NCI-H1436 (cell line): ENCODE measurements around the gene RHBDL3.
"Not testable (repeated sequence)": the region's sequence is repeated elsewhere in the genome, so short reads cannot be mapped to it uniquely, and the experiment has no call there.

Source experiments
- DNase-seq: peaks from one replicate; lab custom pipeline; 2025; lab: John Stamatoyannopoulos, UW

RHBDL3 gene

GRCh38 chr17:32289471-32290070 is 23.9 kb downstream of the RHBDL3 start:
- DNase-seq = no peak

DNA sequence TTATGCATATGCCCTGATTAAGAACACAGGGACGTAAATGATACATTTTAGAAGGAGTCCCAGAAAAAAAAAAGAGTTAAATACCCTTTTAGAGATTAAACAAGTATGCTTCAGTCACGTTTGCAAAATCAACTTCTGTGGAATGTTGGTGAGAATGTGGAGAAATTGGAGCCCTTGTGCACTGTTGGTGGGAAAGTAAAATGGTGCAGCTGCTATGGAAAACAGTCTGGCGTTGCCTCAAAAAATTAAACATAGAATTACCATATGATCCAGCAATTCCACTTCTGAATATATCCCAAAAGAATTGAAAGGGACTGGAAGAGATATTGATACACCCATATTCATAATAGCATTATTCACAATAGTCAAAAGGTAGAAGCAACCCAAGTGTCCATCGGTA is 26.5 kb downstream of the RHBDL3 start:
- DNase-seq = no peak

GRCh38 chr17:32297424-32297823 is 31.8 kb downstream of the RHBDL3 start:
- no peak for DNase-seq

GRCh38 chr17:32297860-32298259 is 32.2 kb downstream of the RHBDL3 start:
- no peak for DNase-seq

DNA sequence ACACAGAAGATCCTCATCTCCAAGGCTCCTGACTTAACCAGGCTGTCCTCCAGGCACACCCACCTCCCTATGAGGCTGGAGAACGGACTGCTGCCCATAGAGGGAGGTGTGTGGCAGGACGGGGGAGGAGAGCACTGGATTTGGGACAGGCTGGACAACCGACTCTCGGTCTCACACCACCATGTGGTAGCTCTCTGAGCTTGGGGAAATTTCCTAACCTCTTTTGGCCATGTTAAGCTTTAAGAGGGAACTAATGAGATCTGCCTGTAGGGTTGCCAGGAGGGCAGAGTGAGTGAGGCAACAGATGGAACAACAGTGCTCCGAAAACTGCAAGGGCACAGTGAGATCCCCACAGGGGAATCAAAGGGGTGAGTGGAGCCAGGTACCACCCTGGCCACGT is 32.7 kb downstream of the RHBDL3 start:
- DNase-seq = no peak

GRCh38 chr17:32298721-32299579 is 33.3 kb downstream of the RHBDL3 start:
- peak; percentile 46 for DNase-seq

GRCh38 chr17:32299580-32300164 is 34.0 kb downstream of the RHBDL3 start:
- DNase-seq = no peak

DNA sequence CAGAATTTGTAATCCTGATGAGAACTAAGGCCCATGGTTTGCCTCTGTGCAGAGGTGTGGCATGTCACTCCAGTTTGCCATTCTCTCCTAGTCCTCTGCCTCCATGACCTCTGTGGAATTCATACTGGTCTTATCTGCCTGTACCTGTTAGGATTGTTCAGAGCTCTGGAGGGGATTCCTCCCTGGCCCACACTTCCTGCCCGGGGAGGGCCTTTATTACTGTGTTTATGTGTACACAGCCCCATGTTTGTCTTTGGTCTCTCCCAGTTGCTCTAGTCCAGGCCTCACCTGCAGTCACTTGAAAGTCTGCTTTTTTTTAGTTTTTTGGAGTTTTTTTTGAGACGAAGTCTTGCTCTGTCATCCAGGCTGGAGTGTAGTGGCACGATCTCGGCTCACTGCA is 36.4 kb downstream of the RHBDL3 start:
- DNase-seq = no peak

GRCh38 chr17:32302860-32303649 is 37.4 kb downstream of the RHBDL3 start:
- no peak for DNase-seq

DNA sequence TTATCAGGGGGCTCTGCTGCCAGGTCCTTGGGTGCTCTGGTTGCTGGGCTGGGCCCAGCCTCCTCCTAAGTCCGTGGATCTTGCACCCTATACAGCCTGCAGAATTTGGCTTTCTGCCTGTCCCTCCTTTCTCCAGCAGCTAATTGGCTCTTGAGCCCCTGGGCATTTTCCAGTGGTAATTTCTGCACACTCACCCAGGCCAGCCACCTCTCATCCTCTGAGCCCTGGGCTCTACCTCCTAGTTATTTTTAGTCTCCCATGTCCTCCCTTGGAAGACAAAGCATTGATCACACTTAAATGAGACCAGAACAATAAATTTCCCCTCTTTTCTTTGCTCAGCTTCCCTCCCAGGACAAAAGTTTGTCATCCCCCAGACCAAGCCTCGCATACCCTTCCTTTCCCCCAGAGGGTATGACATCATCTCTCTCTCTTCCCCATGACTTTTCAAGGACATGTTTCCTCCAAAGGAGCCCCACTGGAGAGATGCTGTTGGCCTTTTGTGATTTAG is 38.2 kb downstream of the RHBDL3 start:
- no peak for DNase-seq

DNA sequence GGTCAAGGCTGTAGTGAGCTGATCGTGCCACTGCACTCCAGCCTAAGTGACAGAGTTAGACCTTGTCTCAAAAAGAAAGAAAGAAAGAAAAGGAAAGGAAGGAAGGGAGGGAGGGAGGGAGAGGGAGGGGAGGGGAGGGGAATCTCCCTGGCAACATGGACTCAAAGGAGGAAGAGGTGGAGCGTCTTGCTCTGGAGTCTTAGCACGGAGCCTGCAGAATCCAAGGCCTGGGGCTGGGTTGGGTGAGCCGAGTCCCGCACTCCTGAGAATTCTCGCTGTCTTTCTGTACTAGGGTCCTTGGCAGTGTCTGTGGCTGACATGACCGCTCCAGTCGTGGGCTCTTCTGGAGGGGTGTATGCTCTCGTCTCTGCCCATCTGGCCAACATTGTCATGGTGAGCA is 39.4 kb downstream of the RHBDL3 start:
- no peak for DNase-seq

- no peak for DNase-seq
These were observed 42.0 kb downstream of the RHBDL3 start for GRCh38 chr17:32307658-32308057.

DNA sequence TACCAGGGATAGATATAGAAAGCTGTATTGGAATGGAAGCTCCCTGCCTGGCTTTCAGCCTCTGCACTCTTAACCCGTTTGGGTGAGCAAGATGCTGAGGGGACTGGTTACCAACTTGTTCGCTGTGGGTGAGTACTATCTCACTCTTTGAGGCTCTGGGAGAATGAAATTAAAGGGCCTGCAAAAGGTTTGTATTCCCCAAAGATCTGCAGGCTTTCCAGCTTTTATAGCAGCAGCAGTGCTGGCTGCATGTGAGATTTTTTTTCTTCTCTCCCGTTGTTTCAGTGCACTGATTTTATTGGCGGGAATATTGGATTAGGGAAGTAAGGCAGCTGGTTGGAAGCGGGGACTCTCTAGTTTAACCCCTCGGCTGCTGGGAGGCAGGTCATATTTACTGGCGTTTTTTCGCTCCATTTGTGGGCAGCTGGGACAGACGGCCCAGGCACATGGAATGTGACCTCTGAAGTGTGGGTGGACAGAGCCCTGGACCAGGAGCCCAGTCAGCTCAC is 45.5 kb downstream of the RHBDL3 start:
- DNase-seq = no peak

DNA sequence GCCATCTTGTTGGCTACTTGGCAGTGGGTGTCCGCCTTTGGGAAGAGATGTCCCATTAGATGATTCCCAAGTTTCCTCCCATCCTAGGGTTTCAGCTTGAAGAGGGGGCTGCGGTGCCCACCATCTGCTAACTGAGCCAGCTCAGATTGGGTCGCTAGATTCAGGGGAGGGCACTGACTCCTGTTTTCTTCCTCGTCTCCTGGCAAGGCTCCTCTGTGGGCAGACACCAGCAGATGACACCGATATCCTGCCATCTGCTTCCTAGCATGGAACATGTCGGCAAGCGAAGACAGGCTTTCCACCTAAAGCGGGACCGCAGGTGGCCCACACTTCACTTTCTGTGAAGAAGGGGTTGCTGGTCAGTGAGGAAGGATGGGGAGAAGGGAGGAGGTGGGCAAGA is 49.0 kb downstream of the RHBDL3 start:
- no peak for DNase-seq

GRCh38 chr17:32315171-32315570 is 49.5 kb downstream of the RHBDL3 start:
- DNase-seq = no peak

- not testable (repeated sequence) for DNase-seq
These were observed 51.0 kb downstream of the RHBDL3 start for GRCh38 chr17:32316653-32317052.

DNA sequence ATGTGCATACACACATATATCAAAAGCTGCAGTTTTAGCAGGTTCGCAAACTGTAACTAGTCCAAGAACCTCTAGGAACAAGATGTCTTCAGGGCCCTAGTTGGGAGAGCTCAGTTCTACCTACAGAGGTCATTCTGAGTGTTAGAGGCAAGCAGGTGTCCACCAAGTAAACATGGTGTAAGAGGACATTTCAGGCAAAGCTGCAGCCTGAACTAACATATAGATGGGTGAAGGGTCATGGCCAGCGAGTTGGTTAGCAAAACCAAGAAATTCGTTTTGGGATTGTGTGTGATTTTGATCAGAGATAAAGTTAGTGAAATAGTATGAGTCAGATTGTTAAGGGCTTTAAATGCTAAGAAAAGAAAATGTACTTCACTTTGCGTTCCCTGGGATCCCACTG is 51.7 kb downstream of the RHBDL3 start:
- DNase-seq = no peak

- DNase-seq = no peak
These were observed 52.4 kb downstream of the RHBDL3 start for GRCh38 chr17:32318071-32318470.

DNA sequence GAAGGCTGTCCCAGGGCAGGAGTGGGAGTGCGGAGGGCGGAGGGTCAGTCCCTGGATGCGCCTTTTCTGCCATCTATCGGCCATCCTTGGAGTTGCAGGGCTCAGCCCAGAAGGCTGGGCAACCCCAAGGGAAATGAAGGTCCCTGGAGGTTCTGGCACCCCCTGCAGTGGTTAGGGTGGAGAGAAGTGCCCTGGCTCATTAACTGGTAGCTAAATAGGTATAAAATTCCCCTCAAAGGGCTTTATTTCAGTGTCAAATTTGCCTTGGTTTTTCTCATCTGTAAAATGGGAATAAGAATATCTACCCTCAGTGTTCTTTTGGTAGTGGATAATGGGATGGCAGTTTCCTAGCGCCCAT is 53.9 kb downstream of the RHBDL3 start:
- peak; percentile 80 for DNase-seq

DNA sequence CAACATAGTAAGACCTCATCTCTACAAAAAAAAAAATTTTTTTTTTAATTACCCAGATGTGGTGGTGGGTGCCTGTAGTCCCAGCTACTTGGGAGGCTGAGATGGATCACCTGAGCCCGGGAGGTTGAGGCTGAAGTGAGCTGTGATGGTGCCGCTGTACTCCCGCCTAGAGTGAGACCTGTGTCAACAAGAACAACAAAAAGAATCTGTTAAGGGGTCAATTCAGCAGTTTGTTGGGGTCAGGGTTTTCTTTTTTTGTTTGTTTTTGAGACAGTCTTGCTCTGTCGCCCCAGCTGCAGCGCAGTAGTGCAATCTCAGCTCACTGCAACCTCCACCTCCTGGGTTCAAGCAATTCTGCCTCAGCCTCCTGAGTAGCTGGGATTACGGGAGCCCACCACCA is 54.4 kb downstream of the RHBDL3 start:
- DNase-seq = not testable (repeated sequence)

DNA sequence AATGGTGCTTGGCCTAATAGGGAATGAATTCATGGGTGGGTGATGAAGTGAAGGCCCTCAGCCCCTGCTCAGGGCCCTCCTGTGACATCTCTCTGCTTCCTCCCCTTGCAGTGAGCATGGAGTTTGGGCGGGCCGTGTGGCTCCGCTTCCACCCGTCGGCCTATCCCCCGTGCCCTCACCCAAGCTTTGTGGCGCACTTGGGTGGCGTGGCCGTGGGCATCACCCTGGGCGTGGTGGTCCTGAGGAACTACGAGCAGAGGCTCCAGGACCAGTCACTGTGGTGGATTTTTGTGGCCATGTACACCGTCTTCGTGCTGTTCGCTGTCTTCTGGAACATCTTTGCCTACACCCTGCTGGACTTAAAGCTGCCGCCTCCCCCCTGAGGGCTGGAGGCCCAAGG is 55.2 kb downstream of the RHBDL3 start:
- no peak for DNase-seq

- DNase-seq = no peak
These were observed 57.4 kb downstream of the RHBDL3 start for GRCh38 chr17:32323046-32323445.
